ENCODE data around the gene FUOM.

The FUOM gene

GRCh38 chr10:133357285-133358161, at the start of gene FUOM:
Gene FUOM, minus strand, starts transcription at chr10:133358019. Its CDS starts 12 bp downstream, at chr10:133358007.
- peak; percentile 80 for DNase-seq

GRCh38 chr10:133405844-133406527, 48.2 kb upstream of the FUOM start:
- no peak for DNase-seq

- DNase-seq, result no peak
Observed at GRCh38 chr10:133405272-133405671, 47.5 kb upstream of the FUOM start.

- DNase-seq, result no peak
Observed at GRCh38 chr10:133403784-133404183, 46.0 kb upstream of the FUOM start.

- no peak for DNase-seq
Observed at GRCh38 chr10:133403359-133403758, 45.5 kb upstream of the FUOM start.

GRCh38 chr10:133401981-133402725, 44.3 kb upstream of the FUOM start:
- no peak for DNase-seq

GRCh38 chr10:133401500-133401899, 43.7 kb upstream of the FUOM start:
- no peak for DNase-seq

- no peak for DNase-seq
Observed at GRCh38 chr10:133400624-133401424, 43.0 kb upstream of the FUOM start.

- DNase-seq, result no peak
Observed at GRCh38 chr10:133399123-133399601, 41.3 kb upstream of the FUOM start.

GRCh38 chr10:133397938-133398337, 40.1 kb upstream of the FUOM start:
- no peak for DNase-seq

- no peak for DNase-seq
Observed at GRCh38 chr10:133396035-133396624, 38.3 kb upstream of the FUOM start.

GRCh38 chr10:133394801-133395221, 37.0 kb upstream of the FUOM start:
- DNase-seq, result no peak

GRCh38 chr10:133394064-133394663, 36.3 kb upstream of the FUOM start, which contains the start of gene MTG1:
Gene MTG1, plus strand, starts transcription at chr10:133394157. Its CDS starts 64 bp downstream, at chr10:133394221.
- peak; percentile 93 for DNase-seq

- DNase-seq, result no peak
Observed at GRCh38 chr10:133393401-133394063, 35.7 kb upstream of the FUOM start.

- no peak for DNase-seq
Observed at GRCh38 chr10:133391761-133392518, 34.1 kb upstream of the FUOM start.

- no peak for DNase-seq
Observed at GRCh38 chr10:133391249-133391635, 33.4 kb upstream of the FUOM start.

- no peak for DNase-seq
Observed at GRCh38 chr10:133390597-133391248, 32.9 kb upstream of the FUOM start.

- DNase-seq, result peak; percentile 54
Observed at GRCh38 chr10:133388973-133389818, 31.4 kb upstream of the FUOM start.

All from CD4-positive, alpha-beta T cell treated with Interleukin-17A for 1 hour (primary cell).